Activated CD8-positive, alpha-beta T cell treated with anti-CD3 and anti-CD28 coated beads, Interleukin-2, amount 10 ng/mL, durations not matched to agents 7 days and 5 days (primary cell): Measurements from ENCODE around the gene B4GALNT4. TPM values are rescaled to one million over a fixed set of nuclear protein-coding genes. Genes with fewer than 3 reads are reported as not detected.
"Not testable (repeated sequence)": the region's sequence is repeated elsewhere in the genome, so short reads cannot be mapped to it uniquely, and the experiment has no call there.

Experiments
- ATAC-seq: fragments of 150-1000 bp; cut with Tn5 transposase; one replicate; pipeline ENCODE4 v1.10.0; 2021; ENCODE audit warnings: moderate library complexity
- CTCF ChIA-PET: fragments of 350-600 bp; sonication (Branson Sonifier 250); formaldehyde crosslinking; loops from one replicate; lab custom pipeline; 2021; ENCODE audit warnings: antibody characterized with exemption; lab: Charles Lee
- POLR2A ChIA-PET: fragments of 350-600 bp; sonication (Branson Sonifier 250); formaldehyde crosslinking; loops from one replicate; lab custom pipeline; 2021; ENCODE audit warnings: antibody characterized with exemption; lab: Charles Lee
- DNase-seq: peaks from one replicate; pipeline ENCODE4 v3.0.0-alpha.2; 2020
- H3K27ac Mint-ChIP-seq: one replicate; pipeline ENCODE4 v1.8.0; 2021; ENCODE audit warnings: mild to moderate bottlenecking, mixed read lengths
- H3K27me3 Mint-ChIP-seq: one replicate; pipeline ENCODE4 v1.8.0; 2021; ENCODE audit warnings: low read depth, mixed read lengths
- H3K36me3 Mint-ChIP-seq: one replicate; pipeline ENCODE4 v1.8.0; 2021; ENCODE audit warnings: low read depth, mixed read lengths
- H3K4me1 Mint-ChIP-seq: one replicate; pipeline ENCODE4 v1.8.0; 2021; ENCODE audit warnings: low read depth, mixed read lengths
- H3K4me3 Mint-ChIP-seq: one replicate; pipeline ENCODE4 v1.8.0; 2021; ENCODE audit warnings: mild to moderate bottlenecking, mixed read lengths
- H3K9me3 Mint-ChIP-seq: one replicate; pipeline ENCODE4 v1.8.0; 2022; ENCODE audit warnings: mixed read lengths; ENCODE audit not compliant: insufficient read depth
- total RNA-seq, 2 experiments: library from RNA; stranded (reverse); gene quantifications; one replicate each; pipeline ENCODE4 v1.2.3, GENCODE V29; 2021

The B4GALNT4 gene
- total RNA-seq, 2 experiments from 2014 or later, result 0.26 to 0.52 TPM

GRCh38 chr11:399731-400211 is 30.5 kb downstream of the B4GALNT4 start:
- Mint-ChIP-seq H3K4me3 (no peak overlapping the region), H3K36me3 (peaks cover 3% of the 10 kb centered on the region), H3K4me1 (peaks cover 8% of the 10 kb centered on the region), H3K9me3 (no peaks in the 10 kb centered on the region), H3K27ac (no peak overlapping the region), H3K27me3 (peaks cover 6% of the 10 kb centered on the region)
- ChIA-PET CTCF (no interaction called here), POLR2A (no interaction called here)
- ATAC-seq (no peak), DNase-seq (no peak)

GRCh38 chr11:400241-400689 is 31.0 kb downstream of the B4GALNT4 start:
- ATAC-seq, result no peak
- Mint-ChIP-seq H3K27ac (no peak overlapping the region), H3K4me3 (no peak overlapping the region), H3K36me3 (peaks cover 4% of the 10 kb centered on the region), H3K4me1 (peaks cover 11% of the 10 kb centered on the region), H3K27me3 (peaks cover 6% of the 10 kb centered on the region), H3K9me3 (no peaks in the 10 kb centered on the region)
- no peak for DNase-seq
- ChIA-PET CTCF (no interaction called here), POLR2A (no interaction called here)

- H3K27ac Mint-ChIP-seq, H3K36me3 Mint-ChIP-seq, DNase-seq, H3K4me3 Mint-ChIP-seq, H3K9me3 Mint-ChIP-seq, CTCF ChIA-PET, POLR2A ChIA-PET, ATAC-seq, H3K27me3 Mint-ChIP-seq: not testable (repeated sequence)
- H3K4me1 Mint-ChIP-seq, result peaks cover 14% of the 10 kb centered on the region
Observed at GRCh38 chr11:401196-401595, 31.9 kb downstream of the B4GALNT4 start.

GRCh38 chr11:403021-403760 is 33.9 kb downstream of the B4GALNT4 start:
- ChIA-PET CTCF (no interaction called here), POLR2A (interaction anchor here (0.8 to 1.9 kb wide), 2 partner anchors 23 to 46 kb away, joined by 3 to 4 read pairs; no protein-coding TSS in a partner anchor)
- ATAC-seq (no peak), DNase-seq (no peak)
- Mint-ChIP-seq H3K27me3 (peaks cover 6% of the 10 kb centered on the region), H3K4me1 (peaks cover 15% of the 10 kb centered on the region), H3K27ac (no peak overlapping the region), H3K9me3 (no peaks in the 10 kb centered on the region), H3K4me3 (no peak overlapping the region), H3K36me3 (peaks cover 7% of the 10 kb centered on the region)

GRCh38 chr11:403761-404431 is 34.6 kb downstream of the B4GALNT4 start:
- Mint-ChIP-seq H3K27me3 (peaks cover 6% of the 10 kb centered on the region), H3K4me1 (peaks cover 16% of the 10 kb centered on the region), H3K36me3 (peaks cover 7% of the 10 kb centered on the region), H3K4me3 (no peak overlapping the region), H3K9me3 (no peaks in the 10 kb centered on the region), H3K27ac (no peak overlapping the region)
- ATAC-seq (no peak), DNase-seq (no peak)
- CTCF ChIA-PET, result no interaction called here
- POLR2A ChIA-PET, result interaction anchor here (0.8 to 1.9 kb wide), 2 partner anchors 22 to 45 kb away, joined by 3 to 4 read pairs; no protein-coding TSS in a partner anchor

GRCh38 chr11:404551-405264 is 35.4 kb downstream of the B4GALNT4 start:
- H3K4me1 Mint-ChIP-seq, result peaks cover 16% of the 10 kb centered on the region
- no peak overlapping the region for H3K27ac Mint-ChIP-seq
- H3K27me3 Mint-ChIP-seq, result peaks cover 2% of the 10 kb centered on the region

GRCh38 chr11:405323-405953 is 36.1 kb downstream of the B4GALNT4 start:
- ChIA-PET POLR2A (interaction anchor here (0.9 to 3.2 kb wide), 6 partner anchors 9 to 138 kb away, joined by 3 to 21 read pairs (median 7); partner anchors contain the start of genes PTDSS2 and SIGIRR), CTCF (interaction anchor here (1.7 to 2.8 kb wide), 3 partner anchors 9 to 45 kb away, joined by 5 to 29 read pairs (median 9); partner anchors contain the start of genes PTDSS2 and SIGIRR)
- Mint-ChIP-seq H3K4me3 (peak overlapping the region; percentile 18), H3K9me3 (no peaks in the 10 kb centered on the region), H3K4me1 (peaks cover 16% of the 10 kb centered on the region), H3K27ac (peak overlapping the region; percentile 69), H3K27me3 (no peaks in the 10 kb centered on the region), H3K36me3 (peaks cover 4% of the 10 kb centered on the region)
- DNase-seq, result no peak
- ATAC-seq, result no peak

More at GRCh38 chr11:404551-405264, 35.4 kb downstream of the B4GALNT4 start:
- CTCF ChIA-PET, result no interaction called here
- POLR2A ChIA-PET, result interaction anchor here (1.9 kb wide), 1 partner anchor 44 kb away, joined by 4 read pairs; no protein-coding TSS in a partner anchor
- H3K4me3 Mint-ChIP-seq, result no peak overlapping the region
- ATAC-seq, result no peak
- DNase-seq, result no peak
- peaks cover 4% of the 10 kb centered on the region for H3K36me3 Mint-ChIP-seq
- H3K9me3 Mint-ChIP-seq, result no peaks in the 10 kb centered on the region

- H3K27ac Mint-ChIP-seq, result peak overlapping the region; percentile 46
- ATAC-seq (no peak), DNase-seq (no peak)
- peaks cover 16% of the 10 kb centered on the region for H3K4me1 Mint-ChIP-seq
- H3K4me3 Mint-ChIP-seq, result peak overlapping the region; percentile 18
- peaks cover 4% of the 10 kb centered on the region for H3K36me3 Mint-ChIP-seq
- H3K27me3 Mint-ChIP-seq, result no peaks in the 10 kb centered on the region
- POLR2A ChIA-PET, result interaction anchor here (0.9 to 3.2 kb wide), 7 partner anchors 9 to 139 kb away, joined by 3 to 21 read pairs (median 6); partner anchors contain the start of genes PTDSS2 and SIGIRR
- no peaks in the 10 kb centered on the region for H3K9me3 Mint-ChIP-seq
- CTCF ChIA-PET, result interaction anchor here (1.3 to 3.2 kb wide), 7 partner anchors 9 to 156 kb away, joined by 3 to 29 read pairs (median 6); partner anchors contain the start of genes PTDSS2 and SIGIRR
Observed at GRCh38 chr11:405954-406795, 36.9 kb downstream of the B4GALNT4 start.

GRCh38 chr11:406796-407650 is 37.7 kb downstream of the B4GALNT4 start:
- Mint-ChIP-seq H3K27ac (peak overlapping the region; percentile 43), H3K9me3 (no peaks in the 10 kb centered on the region)
- peak; percentile 92 for ATAC-seq

More at GRCh38 chr11:406796-407650, 37.7 kb downstream of the B4GALNT4 start:
- POLR2A ChIA-PET, result interaction anchor here (0.9 to 3.2 kb wide), 9 partner anchors 9 to 139 kb away, joined by 3 to 21 read pairs (median 3); partner anchors contain the start of genes PTDSS2 and SIGIRR
- H3K27me3 Mint-ChIP-seq, result no peaks in the 10 kb centered on the region
- CTCF ChIA-PET, result interaction anchor here (0.8 to 3.2 kb wide), 8 partner anchors 8 to 156 kb away, joined by 3 to 29 read pairs (median 6); partner anchors contain the start of genes PTDSS2 and SIGIRR
- peaks cover 4% of the 10 kb centered on the region for H3K36me3 Mint-ChIP-seq
- H3K4me3 Mint-ChIP-seq, result no peak overlapping the region
- H3K4me1 Mint-ChIP-seq, result peaks cover 16% of the 10 kb centered on the region
- peak; percentile 96 for DNase-seq
